HepG2 (cell line): ENCODE data around the gene PPP2R2C. TPM values are rescaled to one million over a fixed set of nuclear protein-coding genes. Genes with fewer than 3 reads are reported as not detected.

Experiments used
- HOXA3 ChIP-seq: sonication (generic); formaldehyde crosslinking; IDR thresholded peaks from 2 replicates; pipeline ENCODE4 v1.5.0; 2020; ENCODE audit warnings: missing genetic modification reagents
- HOXA9 ChIP-seq: sonication (generic); formaldehyde crosslinking; IDR thresholded peaks from 2 replicates; pipeline ENCODE4 v1.8.1; 2022; ENCODE audit warnings: missing genetic modification reagents, mild to moderate bottlenecking, moderate library complexity, borderline replicate concordance
- MTF2 ChIP-seq: sonication (generic); formaldehyde crosslinking; IDR thresholded peaks from 2 replicates; pipeline ENCODE4 v1.5.0; 2020; ENCODE audit warnings: missing genetic modification reagents, borderline replicate concordance
- REL ChIP-seq: sonication (generic); formaldehyde crosslinking; conservative IDR thresholded peaks from 2 replicates; pipeline ENCODE4 v1.8.0; 2022; ENCODE audit warnings: mild to moderate bottlenecking, missing genetic modification reagents, moderate library complexity
- RNF2 ChIP-seq: fragments of 450-650 bp; conservative IDR thresholded peaks from 2 replicates; pipeline ENCODE4 v1.6.1; 2016; ENCODE audit warnings: low read depth
- ZNF12 ChIP-seq: sonication (generic); formaldehyde crosslinking; IDR thresholded peaks from 2 replicates; pipeline ENCODE4 v1.5.0; 2020; ENCODE audit warnings: missing genetic modification reagents
- ZNF24 ChIP-seq: fragments of 450-650 bp; IDR thresholded peaks from 2 replicates; pipeline ENCODE4 v1.6.1; 2017; ENCODE audit warnings: antibody characterized with exemption, mild to moderate bottlenecking
- ZNF407 ChIP-seq: sonication (generic); formaldehyde crosslinking; IDR thresholded peaks from one replicate; pipeline ENCODE4 v1.5.1; 2020; ENCODE audit warnings: mild to moderate bottlenecking, missing genetic modification reagents; ENCODE audit errors: not compliant biosample characterization
- ZNF720 ChIP-seq: sonication (generic); formaldehyde crosslinking; IDR thresholded peaks from 2 replicates; pipeline ENCODE4 v1.4.0; 2020; ENCODE audit warnings: missing genetic modification reagents
- ZNF800 ChIP-seq: sonication (generic); formaldehyde crosslinking; IDR thresholded peaks from 2 replicates; pipeline ENCODE4 v1.4.0; 2020; ENCODE audit warnings: missing genetic modification reagents
- polyA plus RNA-seq, 8 experiments: library from polyadenylated mRNA; depleted of rRNA in 3 of 8; stranded (reverse) in 7 of 8; unstranded in 1 of 8; fragments of >200 nt; fragmentation: Illumina TruSeq in 4 of 8; extraction: Trizol in 4 of 8; gene quantifications; 2 replicates each; pipeline versions ENCODE4 v1.2.1 to v1.2.3, GENCODE V29; 2011 to 2016; ENCODE audit warnings: low read depth in 4 of 8, missing spikeins in 1 of 8, mixed read lengths in 1 of 8; ENCODE audit not compliant: insufficient read depth in 1 of 8
- total RNA-seq, 5 experiments: library from RNA; depleted of rRNA; stranded (reverse); fragments of >200 nt; fragmentation: Illumina TruSeq; extraction: Trizol; gene quantifications; 2 replicates each; pipeline ENCODE4 v1.2.3, GENCODE V29; 2016; ENCODE audit warnings: low read depth in 1 of 5
- TF ChIP-seq, protein P1 (sequence below): sonication (generic); formaldehyde crosslinking; IDR thresholded peaks from 2 replicates; pipeline ENCODE4 v1.8.0; 2022; ENCODE audit warnings: mild to moderate bottlenecking, missing genetic modification reagents, moderate library complexity
- TF ChIP-seq, protein P2 (sequence below): sonication (generic); formaldehyde crosslinking; IDR thresholded peaks from 2 replicates; pipeline ENCODE4 v1.5.0; 2020; ENCODE audit warnings: mild to moderate bottlenecking, missing genetic modification reagents, borderline replicate concordance
- TF ChIP-seq, protein P3 (sequence below): sonication (generic); formaldehyde crosslinking; IDR thresholded peaks from 2 replicates; pipeline ENCODE4 v1.4.0; 2020; ENCODE audit warnings: mild to moderate bottlenecking, low read depth, missing genetic modification reagents

PPP2R2C gene
- total and polyA plus RNA-seq, 2 of the 13 experiments (the other 11 are each of a cell fraction or from before 2014, with no cell fraction given): 0.60 to 8.6 TPM

- TF ChIP-seq ZNF407: peak; percentile 84
- TF ChIP-seq, protein P1, sequence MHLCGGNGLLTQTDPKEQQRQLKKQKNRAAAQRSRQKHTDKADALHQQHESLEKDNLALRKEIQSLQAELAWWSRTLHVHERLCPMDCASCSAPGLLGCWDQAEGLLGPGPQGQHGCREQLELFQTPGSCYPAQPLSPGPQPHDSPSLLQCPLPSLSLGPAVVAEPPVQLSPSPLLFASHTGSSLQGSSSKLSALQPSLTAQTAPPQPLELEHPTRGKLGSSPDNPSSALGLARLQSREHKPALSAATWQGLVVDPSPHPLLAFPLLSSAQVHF (CRISPR knock-in tag): no peak
- no peak for TF ChIP-seq ZNF24
- TF ChIP-seq HOXA3 (CRISPR knock-in tag): peak; percentile 71
- TF ChIP-seq RNF2: no peak
- TF ChIP-seq MTF2 (CRISPR knock-in tag): no peak; the same call in 1 of the 2 replicates
- TF ChIP-seq ZNF800: peak; percentile 91
- no peak; the same call in 1 of the 2 replicates for TF ChIP-seq HOXA9
- no peak for TF ChIP-seq REL (CRISPR knock-in tag)
- TF ChIP-seq ZNF12 (CRISPR knock-in tag): no peak
- TF ChIP-seq, protein P2, sequence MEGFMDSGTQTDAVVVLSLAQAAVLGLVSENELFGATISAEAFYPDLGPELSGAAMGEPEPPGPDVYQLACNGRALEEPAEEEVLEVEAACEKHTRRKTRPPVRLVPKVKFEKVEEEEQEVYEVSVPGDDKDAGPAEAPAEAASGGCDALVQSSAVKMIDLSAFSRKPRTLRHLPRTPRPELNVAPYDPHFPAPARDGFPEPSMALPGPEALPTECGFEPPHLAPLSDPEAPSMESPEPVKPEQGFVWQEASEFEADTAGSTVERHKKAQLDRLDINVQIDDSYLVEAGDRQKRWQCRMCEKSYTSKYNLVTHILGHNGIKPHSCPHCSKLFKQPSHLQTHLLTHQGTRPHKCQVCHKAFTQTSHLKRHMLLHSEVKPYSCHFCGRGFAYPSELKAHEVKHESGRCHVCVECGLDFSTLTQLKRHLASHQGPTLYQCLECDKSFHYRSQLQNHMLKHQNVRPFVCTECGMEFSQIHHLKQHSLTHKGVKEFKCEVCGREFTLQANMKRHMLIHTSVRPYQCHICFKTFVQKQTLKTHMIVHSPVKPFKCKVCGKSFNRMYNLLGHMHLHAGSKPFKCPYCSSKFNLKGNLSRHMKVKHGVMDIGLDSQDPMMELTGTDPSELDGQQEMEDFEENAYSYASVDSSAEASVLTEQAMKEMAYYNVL: no peak
- no peak for TF ChIP-seq ZNF720 (CRISPR knock-in tag)
- TF ChIP-seq, protein P3, sequence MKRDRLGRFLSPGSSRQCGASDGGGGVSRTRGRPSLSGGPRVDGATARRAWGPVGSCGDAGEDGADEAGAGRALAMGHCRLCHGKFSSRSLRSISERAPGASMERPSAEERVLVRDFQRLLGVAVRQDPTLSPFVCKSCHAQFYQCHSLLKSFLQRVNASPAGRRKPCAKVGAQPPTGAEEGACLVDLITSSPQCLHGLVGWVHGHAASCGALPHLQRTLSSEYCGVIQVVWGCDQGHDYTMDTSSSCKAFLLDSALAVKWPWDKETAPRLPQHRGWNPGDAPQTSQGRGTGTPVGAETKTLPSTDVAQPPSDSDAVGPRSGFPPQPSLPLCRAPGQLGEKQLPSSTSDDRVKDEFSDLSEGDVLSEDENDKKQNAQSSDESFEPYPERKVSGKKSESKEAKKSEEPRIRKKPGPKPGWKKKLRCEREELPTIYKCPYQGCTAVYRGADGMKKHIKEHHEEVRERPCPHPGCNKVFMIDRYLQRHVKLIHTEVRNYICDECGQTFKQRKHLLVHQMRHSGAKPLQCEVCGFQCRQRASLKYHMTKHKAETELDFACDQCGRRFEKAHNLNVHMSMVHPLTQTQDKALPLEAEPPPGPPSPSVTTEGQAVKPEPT (CRISPR knock-in tag): no peak
These were observed 163.3 kb downstream of the PPP2R2C start (continued) for GRCh38 chr4:6308899-6309643.
